Loucy (cell line): Measurements from ENCODE around the gene ERAP2.

Experiments
- CTCF ChIP-seq: fragments of 200-600 bp; sonication (generic); conservative IDR thresholded peaks from 2 replicates; pipeline ENCODE4 v1.5.1; 2014; ENCODE audit warnings: mild to moderate bottlenecking, antibody characterized with exemption, low read length
- EZH2phosphoT487 ChIP-seq: fragments of 200-600 bp; IDR thresholded peaks from 2 replicates; pipeline ENCODE4 v1.6.1; 2018; ENCODE audit warnings: antibody characterized with exemption, mild to moderate bottlenecking, moderate library complexity, borderline replicate concordance

- TF ChIP-seq EZH2phosphoT487 (no peak), CTCF (no peak)
These were observed 33.2 kb upstream of the ERAP2 start for GRCh38 chr5:96843140-96843539.
